DMS114 treated with DMSO at 0.1 percent for 48 hours (cell line): ENCODE results near the gene SNTG2.
"Not testable (repeated sequence)": the region's sequence is repeated elsewhere in the genome, so short reads cannot be mapped to it uniquely, and the experiment has no call there.

Experiments
- DNase-seq: peaks from one replicate; lab custom pipeline; 2025; ENCODE audit not compliant: unreplicated experiment; lab: John Stamatoyannopoulos, UW

SNTG2 gene

DNA sequence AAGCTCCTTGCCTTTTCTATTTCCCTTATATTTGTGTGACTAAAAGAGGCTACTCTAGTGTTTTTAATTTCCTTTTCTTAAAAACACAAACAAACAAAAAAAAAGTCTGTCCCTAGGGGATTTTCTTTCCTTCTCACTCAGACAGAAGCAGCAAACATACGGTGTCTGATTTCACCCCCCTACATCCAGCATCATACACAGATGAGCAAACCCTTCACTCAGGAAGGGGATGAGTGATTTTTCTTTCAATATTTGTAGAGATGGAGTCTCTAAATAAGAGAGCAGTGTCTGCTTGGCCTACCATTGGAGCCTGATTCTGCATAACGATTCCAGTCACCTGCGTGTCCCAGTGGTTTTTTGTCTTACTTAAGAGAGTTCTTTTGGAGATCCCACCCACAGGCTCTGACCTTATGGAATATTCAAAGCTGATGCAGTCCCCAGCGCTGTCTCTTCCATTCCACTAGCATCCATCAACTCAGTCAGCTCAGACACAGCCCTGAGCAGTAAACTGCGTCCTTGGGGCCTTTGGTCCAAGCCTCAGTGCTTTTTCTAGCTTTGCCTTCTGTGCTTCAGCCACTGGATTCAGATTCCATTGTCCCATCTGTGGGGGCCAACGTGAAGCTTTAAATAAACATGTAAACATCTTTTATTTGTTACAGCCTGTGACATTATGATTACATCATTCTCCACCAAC lies 410.1 kb downstream of the SNTG2 start:
- DNase-seq = no peak

DNA sequence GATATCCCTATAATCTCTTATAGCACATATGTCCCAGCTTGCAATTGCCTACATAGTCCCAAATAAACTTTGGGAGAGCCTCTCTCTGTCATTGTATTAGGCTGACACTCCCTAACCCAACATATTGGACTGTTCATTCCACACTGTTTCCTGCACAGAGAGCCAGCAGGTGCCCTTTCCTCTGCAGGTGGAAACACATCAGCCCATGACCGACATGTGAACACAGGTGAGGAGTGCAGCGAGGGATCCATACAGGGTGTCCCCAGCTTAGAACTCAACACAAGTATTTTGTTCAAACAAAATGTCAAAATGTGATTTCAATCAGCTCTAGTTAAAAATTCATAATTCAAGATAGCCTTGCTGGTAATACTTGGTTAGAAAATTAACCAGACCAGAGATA lies 412.7 kb downstream of the SNTG2 start:
- no peak for DNase-seq

DNA sequence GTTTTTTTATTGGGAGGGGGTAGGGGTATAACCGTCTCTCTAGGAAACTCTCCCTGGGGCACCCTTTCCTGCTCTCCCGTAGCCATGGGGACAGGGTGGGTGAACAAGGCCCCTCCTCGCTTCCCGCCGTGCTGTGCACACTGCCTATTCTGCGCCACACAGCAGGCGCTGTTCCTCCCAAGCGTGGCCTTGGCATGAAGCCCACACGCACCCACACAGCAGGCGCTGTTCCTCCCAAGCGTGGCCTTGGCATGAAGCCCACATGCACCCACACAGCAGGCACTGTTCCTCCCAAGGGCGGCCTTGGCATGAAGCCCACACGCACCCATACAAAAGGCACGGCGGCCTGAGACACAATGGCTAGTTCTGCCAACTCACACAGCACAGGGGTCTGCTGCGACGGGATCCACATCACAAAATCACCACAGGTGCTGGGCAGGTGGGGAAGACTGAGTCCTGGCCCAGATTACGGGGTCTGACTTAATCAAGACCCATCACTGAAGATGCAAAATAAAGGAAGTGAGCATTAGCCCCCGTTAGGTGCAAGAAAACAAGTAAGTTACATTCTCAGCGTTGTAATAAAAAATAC lies 416.0 kb downstream of the SNTG2 start:
- DNase-seq = no peak

DNA sequence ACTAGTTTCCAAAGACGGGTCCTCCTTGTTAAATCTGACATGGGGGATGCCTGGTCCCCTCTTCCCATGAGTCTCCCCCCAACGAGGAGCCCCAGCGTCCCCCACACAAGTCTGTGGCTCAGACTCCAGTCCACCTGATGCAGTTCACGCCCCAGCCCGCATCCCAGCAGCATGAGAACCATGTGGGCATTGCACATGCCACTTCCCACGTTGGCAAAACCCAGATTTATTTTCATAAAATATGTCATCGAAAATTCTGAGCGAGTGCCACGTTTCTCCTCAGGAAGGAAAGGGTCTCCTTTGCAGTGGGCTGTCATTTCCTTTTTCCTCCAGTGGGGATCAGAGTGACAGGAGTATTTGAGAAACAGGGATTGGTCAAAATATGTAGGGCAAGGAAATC lies 417.0 kb downstream of the SNTG2 start:
- DNase-seq = no peak

DNA sequence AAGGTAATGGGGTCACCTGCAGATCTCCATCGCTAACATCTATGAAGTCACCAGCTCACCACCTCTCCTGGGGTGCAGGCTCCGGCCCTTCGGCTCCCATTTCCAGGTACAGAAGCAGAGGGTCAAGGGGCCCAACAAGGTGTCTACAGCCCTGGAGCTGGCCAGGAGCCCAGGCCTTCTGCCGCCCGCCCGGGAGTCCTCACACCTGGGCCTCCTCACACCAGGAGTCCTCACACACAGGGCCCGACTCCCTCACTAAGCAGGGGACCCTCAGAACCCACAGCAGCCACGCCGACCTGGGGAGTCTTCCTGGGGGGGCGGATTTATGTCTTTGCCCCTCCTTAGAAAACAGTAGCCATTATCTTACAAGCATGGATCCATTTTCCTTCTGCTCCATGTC lies 419.3 kb downstream of the SNTG2 start:
- no peak for DNase-seq

DNA sequence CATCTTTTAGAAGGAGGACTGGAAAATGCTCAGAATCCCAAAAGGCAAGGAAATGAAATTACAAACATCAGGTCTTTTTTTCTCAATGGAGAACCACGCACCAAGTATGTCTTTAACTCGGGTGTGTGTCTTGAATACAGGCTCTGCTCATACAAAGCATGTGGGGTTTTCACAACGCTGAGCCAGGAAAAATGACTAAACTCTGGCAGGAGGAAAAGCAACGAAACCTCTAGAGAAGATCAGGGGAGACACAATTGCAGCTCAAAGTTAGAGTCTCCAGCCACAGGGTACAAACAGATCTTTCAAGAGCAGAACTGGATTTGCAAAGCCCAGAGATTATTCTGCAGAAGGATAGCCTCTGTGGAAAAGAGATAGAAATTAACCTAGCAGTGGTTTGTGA lies 419.8 kb downstream of the SNTG2 start:
- DNase-seq = no peak

DNA sequence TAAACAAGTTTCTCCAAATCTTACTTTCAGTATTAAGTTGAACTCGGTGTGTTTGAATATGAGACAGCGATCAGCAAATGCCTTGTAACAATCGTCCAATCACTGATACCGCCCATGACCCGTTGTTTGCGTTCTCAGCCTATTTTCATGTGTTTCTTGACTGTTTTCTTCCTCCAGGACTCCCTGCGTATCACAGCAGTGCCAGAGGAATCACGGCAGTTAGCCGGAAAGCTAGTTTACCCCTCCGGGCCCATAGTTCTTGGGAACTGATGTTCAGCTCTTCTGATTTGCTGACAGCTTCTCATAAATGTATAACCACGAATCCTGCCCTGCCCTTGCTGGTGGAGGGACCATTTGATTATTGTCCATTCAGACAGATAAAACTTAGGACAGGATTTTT lies 420.4 kb downstream of the SNTG2 start:
- no peak for DNase-seq

DNA sequence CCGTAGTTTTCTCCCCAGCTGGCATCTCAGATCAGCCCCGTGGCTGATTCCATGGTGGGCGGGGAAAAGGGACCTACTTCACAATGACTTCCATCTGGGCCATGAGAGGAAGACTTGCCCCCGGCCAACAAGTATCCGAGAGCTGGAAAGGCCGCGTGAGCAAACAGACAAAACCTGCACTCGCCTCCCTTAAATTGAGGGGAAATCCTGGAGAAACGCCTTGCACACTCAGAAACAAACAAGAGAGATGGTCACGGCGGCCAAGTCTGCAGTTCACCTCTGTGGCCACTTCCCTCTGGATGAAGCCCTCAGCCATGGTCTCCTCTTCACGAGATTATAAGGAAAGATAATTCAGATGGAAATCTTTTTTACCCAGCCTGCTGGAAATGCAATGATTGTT lies 423.2 kb downstream of the SNTG2 start:
- DNase-seq = no peak

DNA sequence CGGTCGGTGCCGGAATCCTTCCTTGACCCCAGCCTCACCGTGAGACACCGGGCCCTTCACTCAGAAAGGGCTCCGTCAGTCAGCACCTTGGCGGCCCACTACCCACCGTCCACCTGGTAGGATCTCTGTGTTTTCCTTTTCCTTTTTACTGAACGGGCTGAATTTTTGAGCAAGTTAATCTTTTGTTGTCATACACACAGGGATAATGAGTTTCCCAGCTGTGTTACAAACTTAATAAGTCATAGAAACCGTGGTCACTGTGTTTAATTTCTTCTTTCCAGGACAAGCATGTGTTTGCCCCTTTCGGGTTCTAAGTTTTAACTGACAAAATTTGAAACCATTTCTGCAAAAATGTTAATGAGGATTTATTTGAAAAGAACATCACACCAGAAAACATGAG lies 423.6 kb downstream of the SNTG2 start:
- no peak for DNase-seq

DNA sequence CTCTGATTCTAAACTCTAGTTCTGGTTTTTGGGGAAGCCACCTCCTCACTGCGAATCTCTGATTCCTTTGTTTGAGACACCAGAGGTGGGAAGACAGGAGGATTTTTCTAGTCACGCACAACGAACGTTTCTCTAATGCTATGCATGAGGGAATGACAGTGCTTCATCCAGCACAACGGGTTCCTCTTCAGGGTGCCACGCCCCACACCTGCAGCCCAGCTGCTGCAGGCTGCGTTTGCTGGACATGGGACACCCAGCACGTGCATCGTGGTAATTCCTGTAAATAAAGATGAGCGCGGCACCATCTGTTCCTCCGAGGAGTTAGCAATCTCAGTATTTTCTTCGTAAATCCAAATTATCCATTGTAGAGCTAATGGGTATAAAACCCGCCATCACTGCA lies 425.1 kb downstream of the SNTG2 start:
- DNase-seq = no peak

DNA sequence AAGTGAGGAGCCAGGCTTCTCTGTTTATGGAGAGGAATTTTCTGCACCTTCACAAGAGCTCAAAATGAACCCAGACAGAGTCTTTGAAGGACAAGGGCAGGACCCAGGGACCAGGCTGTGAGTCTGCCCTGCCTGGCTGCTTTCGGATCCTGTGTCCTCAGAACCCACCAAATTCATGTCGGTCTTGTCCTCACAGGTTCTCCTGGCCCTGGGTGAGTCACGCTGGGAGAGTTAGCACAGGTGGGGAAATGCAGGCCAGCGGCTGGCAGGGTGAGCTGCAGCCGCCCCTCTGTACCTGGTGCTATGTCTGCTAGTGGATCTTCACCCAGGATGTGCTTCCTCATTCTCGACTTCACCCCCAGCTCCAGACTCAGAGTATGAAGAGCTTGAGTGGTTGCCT lies 426.8 kb downstream of the SNTG2 start:
- no peak for DNase-seq

DNA sequence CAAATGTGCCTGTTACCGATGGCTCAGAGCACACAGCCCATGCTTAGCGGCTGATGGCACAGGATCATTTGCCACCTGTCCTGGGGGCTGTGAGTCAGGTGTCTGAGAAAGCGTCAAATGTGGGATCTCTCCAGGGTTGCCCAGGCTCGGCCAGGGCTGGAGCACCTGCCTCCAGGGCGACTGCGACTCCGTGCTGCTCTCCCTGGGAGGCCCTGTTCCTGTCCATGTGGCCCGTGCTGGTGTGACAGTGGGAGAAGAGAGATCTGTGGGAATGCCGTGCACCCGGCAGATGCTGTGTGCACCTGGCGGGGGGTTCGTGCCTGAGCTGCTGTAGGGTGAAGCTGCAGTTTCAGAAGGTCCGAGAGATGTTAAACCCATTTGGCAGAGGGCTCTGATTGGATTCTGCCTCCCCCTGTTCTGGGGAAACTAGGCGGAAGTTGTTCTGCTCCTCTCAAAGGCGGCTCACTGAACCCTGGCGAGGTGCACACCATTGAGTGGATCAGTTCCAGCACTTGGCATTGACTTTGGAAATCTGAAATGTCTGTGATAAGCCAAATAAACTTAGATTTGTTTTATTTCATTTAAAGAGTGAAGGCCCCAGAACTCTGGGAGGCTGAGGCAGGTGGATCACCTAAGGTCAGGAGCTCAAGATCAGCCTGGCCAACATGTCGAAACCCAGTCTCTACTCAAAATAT lies 428.0 kb downstream of the SNTG2 start:
- DNase-seq = no peak

DNA sequence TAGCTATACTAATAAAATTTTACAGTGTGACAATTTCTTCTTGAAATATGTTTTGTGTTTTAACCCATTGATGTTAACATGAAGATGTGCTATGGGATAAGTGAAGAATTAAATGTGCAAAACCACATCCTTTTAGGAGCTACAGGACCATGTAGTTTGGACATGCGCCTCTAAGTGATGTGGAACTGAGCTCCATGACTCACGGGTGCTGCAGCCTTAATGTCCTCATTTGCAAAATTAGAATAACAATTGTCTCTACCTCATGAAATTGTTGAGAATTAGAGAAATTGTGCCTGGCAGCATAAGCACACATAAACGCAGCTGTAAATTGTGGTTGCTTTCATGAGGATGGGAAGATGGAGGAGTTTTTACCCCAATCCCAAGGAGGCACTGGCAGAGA lies 431.0 kb downstream of the SNTG2 start:
- no peak for DNase-seq

DNA sequence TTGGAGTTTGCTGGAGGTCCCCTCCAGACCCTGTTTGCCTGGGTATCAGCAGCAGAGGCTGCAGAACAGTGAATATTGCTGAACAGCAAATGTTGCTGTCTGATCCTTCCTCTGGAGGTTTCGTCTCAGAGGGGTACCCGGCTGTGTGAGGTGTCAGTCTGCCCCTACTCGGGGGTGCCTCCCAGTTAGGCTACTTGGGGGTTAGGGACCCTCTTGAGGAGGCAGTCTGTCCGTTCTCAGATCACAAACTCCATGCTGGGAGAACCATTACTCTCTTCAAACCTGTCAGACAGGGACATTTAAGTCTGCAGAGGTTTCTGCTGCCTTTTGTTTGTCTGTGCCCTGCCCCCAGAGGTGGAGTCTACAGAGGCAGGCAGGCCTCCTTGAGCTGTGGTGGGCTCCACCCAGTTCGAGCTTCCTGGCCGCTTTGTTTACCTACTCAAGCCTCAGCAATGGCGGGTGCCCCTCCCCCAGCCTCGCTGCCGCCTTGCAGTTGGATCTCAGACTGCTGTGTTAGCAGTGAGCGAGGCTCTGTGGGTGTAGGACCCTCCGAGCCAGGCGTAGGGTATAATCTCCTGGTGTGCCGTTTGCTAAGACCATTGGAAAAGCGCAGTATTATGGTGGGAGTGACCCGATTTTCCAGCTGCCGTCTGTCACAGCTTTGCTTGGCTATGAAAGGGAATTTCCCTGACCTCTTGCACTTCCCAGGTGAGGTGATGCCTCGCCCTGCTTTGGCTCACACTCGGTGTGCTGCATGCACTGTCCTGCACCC lies 437.5 kb downstream of the SNTG2 start:
- not testable (repeated sequence) for DNase-seq

DNA sequence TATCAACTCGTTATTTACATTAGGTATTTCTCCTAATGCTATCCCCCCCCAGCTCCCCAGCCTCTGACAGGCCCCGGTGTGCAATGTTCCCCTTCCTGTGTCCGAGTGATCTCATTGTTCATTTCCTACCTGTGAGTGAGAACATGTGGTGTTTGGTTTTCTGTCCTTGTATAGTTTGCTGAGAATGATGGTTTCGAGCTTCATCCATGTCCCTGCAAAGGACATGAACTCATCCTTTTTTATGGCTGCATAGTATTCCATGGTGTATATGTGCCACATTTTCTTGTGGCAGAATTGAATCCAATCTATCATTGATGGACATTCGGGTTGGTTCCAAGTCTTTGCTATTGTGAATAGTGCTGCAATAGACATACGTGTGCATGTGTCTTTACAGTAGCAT lies 439.5 kb downstream of the SNTG2 start:
- DNase-seq = not testable (repeated sequence)

DNA sequence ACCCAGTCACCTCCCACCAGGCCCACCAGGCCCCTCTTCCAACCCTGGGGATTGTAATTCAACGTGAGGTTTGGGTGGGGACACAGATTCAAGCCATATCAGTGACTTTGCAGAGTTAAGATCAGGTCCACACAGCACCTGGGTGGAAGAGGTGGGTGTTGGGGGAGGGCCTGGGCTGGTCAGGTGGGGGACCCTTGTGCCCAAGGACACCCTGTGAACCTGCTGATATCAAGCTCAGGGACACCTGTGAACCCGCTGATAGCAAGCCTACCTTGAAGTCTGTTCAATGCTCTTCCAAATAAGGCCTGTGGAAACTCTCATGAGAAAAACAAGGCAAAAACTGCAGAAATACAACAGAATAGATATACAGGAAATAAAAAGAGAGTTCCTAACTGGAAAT lies 442.7 kb downstream of the SNTG2 start:
- no peak for DNase-seq

DNA sequence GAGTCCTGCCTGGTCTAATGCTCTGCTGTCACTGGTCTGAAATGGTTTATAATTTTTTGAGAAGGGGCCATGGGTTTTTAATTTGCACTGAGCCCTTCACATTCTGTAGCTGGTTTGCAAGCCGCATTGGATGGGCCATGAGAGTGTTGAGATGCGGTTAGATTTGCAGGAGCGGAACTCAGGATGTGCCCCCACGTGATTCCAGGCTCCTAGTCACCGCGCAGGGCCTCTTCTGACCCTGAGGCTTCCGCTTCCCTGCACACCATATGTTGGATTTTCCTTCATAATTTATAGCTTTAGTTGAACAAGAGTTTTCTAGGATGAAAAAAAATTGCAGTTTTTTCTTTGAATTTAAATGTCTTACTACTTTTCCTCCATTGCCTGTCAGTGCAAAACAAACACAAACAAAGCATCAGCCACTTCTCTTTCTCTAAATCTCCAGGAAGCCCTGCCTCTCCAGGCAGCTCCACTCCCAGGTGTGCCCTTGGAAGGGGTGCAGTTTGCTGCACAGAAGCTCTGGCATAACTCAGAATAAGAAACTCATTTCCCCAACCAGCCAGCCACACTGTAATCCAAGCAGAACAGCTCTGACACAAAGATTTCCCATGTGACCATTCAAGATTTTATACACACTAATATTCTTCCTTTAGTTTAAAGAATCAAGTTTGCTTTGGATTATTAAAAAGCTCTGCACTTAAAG lies 444.2 kb downstream of the SNTG2 start:
- DNase-seq = no peak

DNA sequence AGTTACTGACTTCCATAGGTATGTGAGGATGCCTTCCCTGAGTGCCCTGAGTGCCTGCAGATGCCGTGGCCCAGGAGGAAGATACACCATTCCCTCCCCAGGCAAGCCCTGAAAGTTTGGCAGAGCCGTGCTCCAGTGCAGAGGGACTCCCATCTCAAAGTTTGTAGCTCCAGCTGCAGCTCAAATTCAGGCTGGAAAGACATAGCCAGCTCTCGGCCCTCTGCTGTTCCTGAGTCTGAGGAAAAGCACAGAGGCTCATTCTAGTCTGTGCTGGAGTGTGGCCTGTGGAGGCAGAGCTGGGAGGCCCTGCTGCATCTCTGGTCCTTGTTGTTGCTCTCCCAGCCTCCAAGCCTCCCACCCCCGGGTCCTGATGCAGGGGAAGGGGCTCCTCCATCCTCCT lies 446.7 kb downstream of the SNTG2 start:
- no peak for DNase-seq

DNA sequence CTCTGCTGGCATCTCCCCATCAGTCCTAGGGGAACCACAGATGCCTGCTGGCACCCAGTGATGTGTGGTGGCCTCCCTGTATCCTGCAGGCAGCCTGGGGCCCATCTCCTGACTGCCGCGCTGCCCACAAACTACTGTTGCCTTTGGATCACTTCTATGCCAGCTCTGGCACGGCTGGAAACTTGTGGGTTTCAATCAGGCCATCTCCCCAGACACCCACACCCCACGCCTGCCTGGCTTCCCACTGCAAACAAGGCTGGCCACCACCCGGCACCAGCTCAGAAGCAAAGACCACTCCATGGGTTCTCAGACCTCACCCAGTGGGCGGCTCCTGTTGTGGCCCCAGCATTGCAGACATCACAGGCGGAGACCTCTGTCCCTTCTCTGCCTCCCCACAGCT lies 447.5 kb downstream of the SNTG2 start:
- no peak for DNase-seq

DNA sequence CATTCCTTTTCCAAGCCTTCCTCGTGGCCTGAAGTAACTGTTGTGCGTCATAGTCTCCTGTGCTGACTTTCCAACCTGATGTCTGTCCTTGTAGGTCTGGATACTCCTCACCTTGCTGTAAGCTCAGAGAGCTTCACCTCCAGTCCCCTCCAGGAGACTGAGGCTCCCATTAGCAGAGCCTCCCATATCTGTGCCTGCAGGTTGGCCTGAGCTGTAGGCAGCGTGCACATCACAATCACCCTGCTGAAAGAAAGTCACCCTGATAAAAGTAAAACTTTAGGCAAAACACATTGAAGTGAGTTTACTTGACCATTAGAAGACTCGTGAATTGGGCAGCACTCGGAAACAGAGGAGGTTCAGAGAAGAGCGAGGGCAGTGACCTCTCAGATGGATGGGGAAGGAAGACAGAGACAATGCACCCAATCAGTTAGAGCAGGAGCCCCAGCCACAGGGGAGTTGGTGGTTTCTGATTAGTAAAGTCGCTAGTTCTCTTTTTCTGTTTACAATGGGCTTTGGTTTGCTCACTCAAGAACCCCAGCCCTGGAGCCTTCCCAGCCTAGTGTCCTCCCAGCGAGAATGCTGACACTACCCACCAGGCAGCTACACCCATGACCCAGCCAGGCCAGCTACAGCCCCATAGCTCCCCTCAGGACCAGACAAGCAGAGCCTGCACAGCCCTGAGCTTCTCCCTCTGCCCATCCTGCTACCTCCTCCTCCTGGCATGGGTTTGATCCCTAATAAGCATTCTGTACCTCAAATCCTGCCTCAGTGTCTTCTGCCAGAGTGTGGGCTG lies 450.5 kb downstream of the SNTG2 start:
- DNase-seq = no peak
